Measurements from ENCODE around the gene ACMSD.

DNA sequence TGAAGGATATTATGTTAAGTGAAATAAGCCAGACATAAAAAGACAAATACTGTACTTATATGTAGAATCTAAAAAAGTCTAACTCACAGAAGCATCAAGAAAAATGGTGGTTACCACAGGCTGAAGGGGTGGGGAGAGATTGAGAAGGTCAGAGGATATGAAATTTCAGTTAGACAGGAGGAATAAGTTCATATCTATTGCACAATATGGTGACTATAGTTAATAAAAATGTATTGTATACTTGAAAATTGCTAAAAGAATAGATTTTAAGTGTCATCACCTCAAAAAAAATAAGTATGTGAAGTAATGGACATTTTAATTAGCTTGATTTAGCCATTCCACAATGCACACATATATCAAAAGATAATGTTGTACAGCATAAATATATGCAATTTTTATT is 19.8 kb downstream of the ACMSD start:
- TF ChIP-seq, protein P1, sequence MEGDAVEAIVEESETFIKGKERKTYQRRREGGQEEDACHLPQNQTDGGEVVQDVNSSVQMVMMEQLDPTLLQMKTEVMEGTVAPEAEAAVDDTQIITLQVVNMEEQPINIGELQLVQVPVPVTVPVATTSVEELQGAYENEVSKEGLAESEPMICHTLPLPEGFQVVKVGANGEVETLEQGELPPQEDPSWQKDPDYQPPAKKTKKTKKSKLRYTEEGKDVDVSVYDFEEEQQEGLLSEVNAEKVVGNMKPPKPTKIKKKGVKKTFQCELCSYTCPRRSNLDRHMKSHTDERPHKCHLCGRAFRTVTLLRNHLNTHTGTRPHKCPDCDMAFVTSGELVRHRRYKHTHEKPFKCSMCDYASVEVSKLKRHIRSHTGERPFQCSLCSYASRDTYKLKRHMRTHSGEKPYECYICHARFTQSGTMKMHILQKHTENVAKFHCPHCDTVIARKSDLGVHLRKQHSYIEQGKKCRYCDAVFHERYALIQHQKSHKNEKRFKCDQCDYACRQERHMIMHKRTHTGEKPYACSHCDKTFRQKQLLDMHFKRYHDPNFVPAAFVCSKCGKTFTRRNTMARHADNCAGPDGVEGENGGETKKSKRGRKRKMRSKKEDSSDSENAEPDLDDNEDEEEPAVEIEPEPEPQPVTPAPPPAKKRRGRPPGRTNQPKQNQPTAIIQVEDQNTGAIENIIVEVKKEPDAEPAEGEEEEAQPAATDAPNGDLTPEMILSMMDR (IDR thresholded peaks at IDR 0.05; ENCODE audit: poor library complexity) = no peak
- no peak for TF ChIP-seq EZH2 (IDR thresholded peaks at IDR 0.05; ENCODE audit: borderline replicate concordance)
